ENCODE measurements around the gene PTPRK.

PTPRK gene

GRCh38 chr6:128409003-128409402 lies 111.4 kb downstream of the PTPRK start:
- peak; percentile 47; the same call in 1 of the 2 replicates for TF ChIP-seq PKNOX1 (IDR thresholded peaks at IDR 0.05)
- TF ChIP-seq ZNF384 (IDR thresholded peaks at IDR 0.05) = no peak
- no peak for TF ChIP-seq FOXM1 (IDR thresholded peaks at IDR 0.05; ENCODE audit: borderline replicate concordance)
- ChIA-PET CTCF (no interaction called here), POLR2A (no interaction called here)
- no peak for DNase-seq (ENCODE audit: extremely low spot score)

- ChIA-PET CTCF (no interaction called here), POLR2A (no interaction called here)
- TF ChIP-seq NFRKB (IDR thresholded peaks at IDR 0.05) = no peak
- TF ChIP-seq ZNF384 (IDR thresholded peaks at IDR 0.05) = no peak
- no peak for TF ChIP-seq BHLHE40 (IDR thresholded peaks at IDR 0.05; ENCODE audit: borderline replicate concordance)
- TF ChIP-seq SUZ12 (IDR thresholded peaks at IDR 0.05) = no peak
- no peak for TF ChIP-seq LEF1 (IDR thresholded peaks at IDR 0.05; ENCODE audit: borderline replicate concordance)
- TF ChIP-seq TARDBP (IDR thresholded peaks at IDR 0.05) = no peak
- no peak for TF ChIP-seq SP1 (IDR thresholded peaks at IDR 0.05)
- no peak for TF ChIP-seq FOXK2 (IDR thresholded peaks at IDR 0.05)
- TF ChIP-seq ARNT (IDR thresholded peaks at IDR 0.05) = no peak
- no peak for TF ChIP-seq L3MBTL2 (conservative IDR thresholded peaks at IDR 0.05)
- TF ChIP-seq ELF4 (IDR thresholded peaks at IDR 0.05) = no peak
- no peak for TF ChIP-seq HDGF (IDR thresholded peaks at IDR 0.05; ENCODE audit: borderline replicate concordance)
- TF ChIP-seq FOXM1 (IDR thresholded peaks at IDR 0.05; ENCODE audit: borderline replicate concordance) = no peak
- no peak for TF ChIP-seq PKNOX1 (IDR thresholded peaks at IDR 0.05)
- TF ChIP-seq CTBP1 (IDR thresholded peaks at IDR 0.05; ENCODE audit: borderline replicate concordance) = no peak
- TF ChIP-seq FOXA1 (IDR thresholded peaks at IDR 0.05) = no peak
- no peak for DNase-seq (ENCODE audit: extremely low spot score)
Measured at GRCh38 chr6:128406453-128406852, 113.9 kb downstream of the PTPRK start.

- CTCF ChIA-PET = no interaction called here
- TF ChIP-seq BHLHE40 (IDR thresholded peaks at IDR 0.05; ENCODE audit: borderline replicate concordance) (no peak), NFRKB (IDR thresholded peaks at IDR 0.05) (no peak), PKNOX1 (IDR thresholded peaks at IDR 0.05) (no peak), LEF1 (IDR thresholded peaks at IDR 0.05; ENCODE audit: borderline replicate concordance) (no peak)
- no peak for DNase-seq (ENCODE audit: extremely low spot score)
- POLR2A ChIA-PET = no interaction called here
Measured at GRCh38 chr6:128403618-128404444, 116.6 kb downstream of the PTPRK start.

GRCh38 chr6:128400875-128401274 lies 119.5 kb downstream of the PTPRK start:
- POLR2A ChIA-PET = no interaction called here
- DNase-seq (ENCODE audit: extremely low spot score) = no peak
- CTCF ChIA-PET = no interaction called here
- TF ChIP-seq PKNOX1 (IDR thresholded peaks at IDR 0.05) = peak; percentile 60
- TF ChIP-seq SUZ12 (IDR thresholded peaks at IDR 0.05) = no peak
- TF ChIP-seq NFRKB (IDR thresholded peaks at IDR 0.05) = no peak

- TF ChIP-seq SUZ12 (IDR thresholded peaks at IDR 0.05) (no peak), SP1 (IDR thresholded peaks at IDR 0.05) (no peak), FOXK2 (IDR thresholded peaks at IDR 0.05) (no peak), BHLHE40 (IDR thresholded peaks at IDR 0.05; ENCODE audit: borderline replicate concordance) (no peak), FOXM1 (IDR thresholded peaks at IDR 0.05; ENCODE audit: borderline replicate concordance) (no peak), ZNF384 (IDR thresholded peaks at IDR 0.05) (no peak), ELF4 (IDR thresholded peaks at IDR 0.05) (no peak), L3MBTL2 (conservative IDR thresholded peaks at IDR 0.05) (no peak), HDGF (IDR thresholded peaks at IDR 0.05; ENCODE audit: borderline replicate concordance) (no peak), PKNOX1 (IDR thresholded peaks at IDR 0.05) (no peak), ARNT (IDR thresholded peaks at IDR 0.05) (no peak)
- no peak for DNase-seq (ENCODE audit: extremely low spot score)
- ChIA-PET CTCF (interaction anchor here (0.8 kb wide), 1 partner anchor 30 kb away, joined by 3 read pairs; no protein-coding TSS in a partner anchor), POLR2A (no interaction called here)
Measured at GRCh38 chr6:128397996-128398395, 122.4 kb downstream of the PTPRK start.

- CTCF ChIA-PET = no interaction called here
- DNase-seq (ENCODE audit: extremely low spot score) = no peak
- POLR2A ChIA-PET = no interaction called here
- no peak for TF ChIP-seq L3MBTL2 (conservative IDR thresholded peaks at IDR 0.05)
Measured at GRCh38 chr6:128395596-128395995, 124.8 kb downstream of the PTPRK start.

Measured in HEK293T (cell line).